PC-9 (cell line): ENCODE measurements around the gene KIF16B. TPM values are rescaled to one million over a fixed set of nuclear protein-coding genes. Genes with fewer than 3 reads are reported as not detected.
"Not testable (repeated sequence)": the region's sequence is repeated elsewhere in the genome, so short reads cannot be mapped to it uniquely, and the experiment has no call there.

Experiments
- BruUV-seq: library from RNA; stranded (reverse); fragments of 400-500 nt; replicated peaks from 2 replicates; lab custom pipeline; 2021; lab: Mats Ljungman, UMichigan
- CTCF ChIA-PET: fragments of 300-600 bp; sonication (Branson Sonifier 250); formaldehyde crosslinking; loops from one replicate; lab custom pipeline; 2022; ENCODE audit warnings: antibody characterized with exemption; lab: Charles Lee
- POLR2A ChIA-PET: fragments of 300-600 bp; sonication (Branson Sonifier 250); formaldehyde crosslinking; loops from one replicate; lab custom pipeline; 2022; ENCODE audit warnings: antibody characterized with exemption; ENCODE audit not compliant: unreplicated experiment; lab: Charles Lee
- DNase-seq, 2 experiments: peaks; one replicate each; pipeline versions ENCODE4 v3.0.0 to v3.0.0-alpha.2; 2015 to 2022; ENCODE audit warnings: mixed read lengths in 1 of 2
- H2AFZ ChIP-seq: fragments of 200-600 bp; sonication (generic); 2 replicates; pipeline ENCODE4 v1.8.1; 2017; ENCODE audit warnings: antibody characterized with exemption
- H3F3A ChIP-seq: fragments of 200-600 bp; sonication (generic); 2 replicates; pipeline ENCODE4 v1.8.1; 2017; ENCODE audit warnings: antibody characterized with exemption, mild to moderate bottlenecking, low read depth; ENCODE audit not compliant: insufficient read depth
- H3K27ac ChIP-seq: fragments of 200-600 bp; sonication (generic); 2 replicates; pipeline ENCODE4 v1.6.1; 2016; ENCODE audit warnings: mixed run types
- H3K27me3 ChIP-seq: fragments of 200-600 bp; sonication (generic); 2 replicates; pipeline ENCODE4 v1.6.1; 2016; ENCODE audit warnings: low read depth, mixed run types; ENCODE audit not compliant: insufficient read depth
- H3K36me3 ChIP-seq: fragments of 200-600 bp; sonication (generic); 2 replicates; pipeline ENCODE4 v1.6.1; 2016; ENCODE audit warnings: low read depth, mixed run types
- H3K4me1 ChIP-seq: fragments of 200-600 bp; sonication (generic); replicated peaks from 2 replicates; pipeline ENCODE4 v1.6.1; 2016; ENCODE audit warnings: mixed run types; ENCODE audit not compliant: insufficient read depth
- H3K4me2 ChIP-seq: fragments of 200-600 bp; sonication (generic); 2 replicates; pipeline ENCODE4 v1.6.1; 2017; ENCODE audit warnings: mixed run types
- H3K4me3 ChIP-seq: fragments of 200-600 bp; sonication (generic); 2 replicates; pipeline ENCODE4 v1.6.1; 2016; ENCODE audit warnings: mixed run types
- H3K79me2 ChIP-seq: fragments of 200-600 bp; sonication (generic); 2 replicates; pipeline ENCODE4 v1.6.1; 2017; ENCODE audit warnings: low read depth, mixed run types
- H3K9me2 ChIP-seq: fragments of 200-600 bp; sonication (generic); 2 replicates; pipeline ENCODE4 v1.8.1; 2017; ENCODE audit warnings: mild to moderate bottlenecking; ENCODE audit not compliant: insufficient read depth
- H3K9me3 ChIP-seq: fragments of 200-600 bp; sonication (generic); 2 replicates; pipeline ENCODE4 v1.8.1; 2016; ENCODE audit warnings: low read depth; ENCODE audit not compliant: insufficient read depth
- H4K20me1 ChIP-seq: fragments of 200-600 bp; sonication (generic); 2 replicates; pipeline ENCODE4 v1.8.1; 2017; ENCODE audit not compliant: insufficient read depth
- CTCF ChIP-seq: fragments of 200-600 bp; sonication (generic); conservative IDR thresholded peaks from 2 replicates; pipeline ENCODE4 v1.6.1; 2017; ENCODE audit warnings: mixed run types, antibody characterized with exemption, mild to moderate bottlenecking, moderate library complexity
- EZH2 ChIP-seq: fragments of 200-600 bp; sonication (generic); IDR thresholded peaks from 2 replicates; pipeline ENCODE4 v1.8.0; 2017; ENCODE audit warnings: antibody characterized with exemption, low read depth
- intact Hi-C: fragments of 100-400 bp; cut with micrococcal nuclease; formaldehyde crosslinking; loops from one replicate; pipeline ENCODE4 v1.10.0; 2022; ENCODE audit not compliant: unreplicated experiment
- total RNA-seq: library from RNA; stranded (reverse); gene quantifications from 2 replicates; pipeline ENCODE4 v1.2.3, GENCODE V29; 2021

KIF16B gene
- total RNA-seq, 1 experiment from 2014 or later: 17.6 TPM

DNA sequence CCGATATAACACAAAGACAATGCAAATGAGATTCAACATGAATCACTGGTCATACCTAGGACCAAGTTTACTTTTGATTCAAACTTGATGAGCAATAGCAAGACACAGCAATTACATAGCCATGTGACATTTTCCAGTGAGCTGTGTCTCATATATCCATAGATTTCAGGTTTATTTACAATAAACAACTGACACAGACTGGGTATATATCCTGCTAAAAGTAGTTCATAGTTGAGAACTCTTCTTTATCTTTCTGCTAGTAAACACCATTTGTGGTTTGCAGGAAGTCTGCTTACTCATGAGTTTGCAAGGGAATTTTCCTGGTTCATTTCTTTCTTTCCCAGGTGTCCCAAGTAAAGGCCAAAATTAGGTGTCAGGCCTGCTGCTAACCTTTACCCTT is 343.4 kb downstream of the KIF16B start:
- Histone ChIP-seq H3K27ac (no peak overlapping the region), H3K9me3 (no peaks in the 10 kb centered on the region), H3K27me3 (no peaks in the 10 kb centered on the region), H3F3A (no peaks in the 10 kb centered on the region), H3K36me3 (no peaks in the 10 kb centered on the region), H2AFZ (no peak overlapping the region), H3K4me3 (no peak overlapping the region), H3K4me1 (0 out of 2 replicates have a peak, but pooled peaks cover 10% of the 10 kb centered on the region), H3K79me2 (no peaks in the 10 kb centered on the region), H3K4me2 (no peak overlapping the region), H3K9me2 (no peaks in the 10 kb centered on the region), H4K20me1 (no peaks in the 10 kb centered on the region)
- ChIA-PET CTCF (no interaction called here), POLR2A (no interaction called here)
- DNase-seq: peak in 1 of 2 experiments; percentile 41
- TF ChIP-seq EZH2: no peak
- TF ChIP-seq CTCF: no peak
- intact Hi-C loops: no loop called here
- no TSS peak for BruUV-seq

GRCh38 chr20:16228722-16229121 is 344.5 kb downstream of the KIF16B start:
- no peak for TF ChIP-seq CTCF
- TF ChIP-seq EZH2: no peak
- POLR2A ChIA-PET: no interaction called here
- Histone ChIP-seq H4K20me1 (no peaks in the 10 kb centered on the region), H2AFZ (no peak overlapping the region), H3K36me3 (no peaks in the 10 kb centered on the region), H3K4me3 (no peak overlapping the region), H3K79me2 (no peaks in the 10 kb centered on the region), H3K9me2 (no peaks in the 10 kb centered on the region), H3K27me3 (no peaks in the 10 kb centered on the region), H3K27ac (no peak overlapping the region), H3K9me3 (no peaks in the 10 kb centered on the region), H3K4me1 (0 out of 2 replicates have a peak, but pooled peaks cover 10% of the 10 kb centered on the region), H3F3A (no peaks in the 10 kb centered on the region), H3K4me2 (no peak overlapping the region)
- no TSS peak for BruUV-seq
- CTCF ChIA-PET: no interaction called here
- no peak for DNase-seq
- intact Hi-C loops: no loop called here

GRCh38 chr20:16226961-16227360 is 346.3 kb downstream of the KIF16B start:
- H3K4me1 ChIP-seq, H3K4me3 ChIP-seq, H2AFZ ChIP-seq, H3K79me2 ChIP-seq, POLR2A ChIA-PET, H3K4me2 ChIP-seq, H3K27ac ChIP-seq, intact Hi-C loops, H4K20me1 ChIP-seq, H3K36me3 ChIP-seq, CTCF ChIA-PET, DNase-seq, H3K27me3 ChIP-seq, H3F3A ChIP-seq, H3K9me3 ChIP-seq, H3K9me2 ChIP-seq, BruUV-seq: not testable (repeated sequence)

DNA sequence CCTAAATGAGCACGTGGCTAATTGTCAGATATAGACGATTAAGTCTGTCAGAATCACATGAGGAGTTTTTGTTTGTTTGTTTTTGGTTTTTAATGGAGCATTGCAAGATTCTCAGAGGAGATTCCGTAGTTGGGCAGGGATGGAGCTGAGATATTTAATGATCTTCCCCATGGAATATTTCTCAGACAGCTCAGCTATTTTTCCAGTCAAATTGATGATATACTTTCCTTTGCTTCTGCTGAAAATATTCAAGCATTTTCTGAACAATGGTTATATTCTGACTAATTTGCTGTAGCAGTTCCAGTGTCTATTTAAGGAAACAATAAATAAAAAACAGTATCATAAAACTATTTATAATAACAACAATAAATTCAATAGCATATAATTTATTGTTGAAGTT is 348.4 kb downstream of the KIF16B start:
- ChIA-PET POLR2A (no interaction called here), CTCF (no interaction called here)
- no TSS peak for BruUV-seq
- Histone ChIP-seq H3K4me2 (no peak overlapping the region), H3K9me3 (no peaks in the 10 kb centered on the region), H3F3A (no peaks in the 10 kb centered on the region), H3K27me3 (no peaks in the 10 kb centered on the region), H3K36me3 (no peaks in the 10 kb centered on the region), H3K4me1 (0 out of 2 replicates have a peak, but pooled peaks cover 5% of the 10 kb centered on the region), H3K4me3 (no peak overlapping the region), H3K79me2 (no peaks in the 10 kb centered on the region), H4K20me1 (no peaks in the 10 kb centered on the region), H3K9me2 (no peaks in the 10 kb centered on the region; the same call in 1 of the 2 replicates), H2AFZ (no peak overlapping the region), H3K27ac (no peak overlapping the region)
- no peak for DNase-seq
- TF ChIP-seq EZH2: no peak
- no peak for TF ChIP-seq CTCF
- intact Hi-C loops: no loop called here
